K562 (cell line): Measurements from ENCODE around the gene IPO11. TPM values are rescaled to one million over a fixed set of nuclear protein-coding genes. Genes with fewer than 3 reads are reported as not detected.

Source experiments
- TSHZ1 ChIP-seq: fragments of 250-450 bp; sonication (Bioruptor Pico); IDR thresholded peaks from 2 replicates; pipeline ENCODE4 v1.4.0; 2020; ENCODE audit warnings: mild to moderate bottlenecking, moderate library complexity
- ZNF407 ChIP-seq: fragments of 450-650 bp; IDR thresholded peaks from 2 replicates; pipeline ENCODE4 v1.6.1; 2016; ENCODE audit warnings: low read depth
- polyA plus RNA-seq, 8 experiments: library from polyadenylated mRNA; depleted of rRNA in 4 of 8; stranded (reverse) in 5 of 8; unstranded in 3 of 8; fragments of >200 nt; fragmentation: Nextera tagmentation in 2 of 8; fragmentation: Illumina TruSeq in 1 of 8; extraction: Ambion mirVana in 2 of 8; extraction: Trizol in 1 of 8; gene quantifications; 2 replicates each; pipeline versions ENCODE4 v1.2.1 to v1.2.3, GENCODE V29; 2011 to 2014; ENCODE audit warnings: inconsistent platforms in 1 of 8, missing spikeins in 1 of 8
- total RNA-seq, 7 experiments: library from RNA; depleted of rRNA in 6 of 7; stranded (reverse); fragments of >200 nt in 6 of 7; fragmentation: Illumina TruSeq in 2 of 7; extraction: Trizol in 2 of 7; gene quantifications; 2 replicates each; pipeline versions ENCODE4 v1.2.1 to v1.2.3, GENCODE V29; 2011 to 2021; ENCODE audit warnings: low replicate concordance in 1 of 7

The IPO11 gene
- total and polyA plus RNA-seq, 9 of the 15 experiments (the other 6 are each of a cell fraction or from before 2014, with no cell fraction given) = 38.7 to 96.0 (median 70.9) TPM

GRCh38 chr5:62385816-62386400 lies 26.7 kb upstream of the IPO11 start (continued):
- TF ChIP-seq TSHZ1 = no peak
- TF ChIP-seq ZNF407 = no peak
